Germinal center (tissue), 1 donor: ENCODE results near the gene IRAK2.

ENCODE experiments used
- DNase-seq: peaks from one replicate; pipeline ENCODE4 v3.0.0; 2012; ENCODE audit warnings: mixed read lengths, low spot score

IRAK2 gene

GRCh38 chr3:10188804-10189556 is 24.3 kb downstream of the IRAK2 start:
- no peak for DNase-seq

DNA sequence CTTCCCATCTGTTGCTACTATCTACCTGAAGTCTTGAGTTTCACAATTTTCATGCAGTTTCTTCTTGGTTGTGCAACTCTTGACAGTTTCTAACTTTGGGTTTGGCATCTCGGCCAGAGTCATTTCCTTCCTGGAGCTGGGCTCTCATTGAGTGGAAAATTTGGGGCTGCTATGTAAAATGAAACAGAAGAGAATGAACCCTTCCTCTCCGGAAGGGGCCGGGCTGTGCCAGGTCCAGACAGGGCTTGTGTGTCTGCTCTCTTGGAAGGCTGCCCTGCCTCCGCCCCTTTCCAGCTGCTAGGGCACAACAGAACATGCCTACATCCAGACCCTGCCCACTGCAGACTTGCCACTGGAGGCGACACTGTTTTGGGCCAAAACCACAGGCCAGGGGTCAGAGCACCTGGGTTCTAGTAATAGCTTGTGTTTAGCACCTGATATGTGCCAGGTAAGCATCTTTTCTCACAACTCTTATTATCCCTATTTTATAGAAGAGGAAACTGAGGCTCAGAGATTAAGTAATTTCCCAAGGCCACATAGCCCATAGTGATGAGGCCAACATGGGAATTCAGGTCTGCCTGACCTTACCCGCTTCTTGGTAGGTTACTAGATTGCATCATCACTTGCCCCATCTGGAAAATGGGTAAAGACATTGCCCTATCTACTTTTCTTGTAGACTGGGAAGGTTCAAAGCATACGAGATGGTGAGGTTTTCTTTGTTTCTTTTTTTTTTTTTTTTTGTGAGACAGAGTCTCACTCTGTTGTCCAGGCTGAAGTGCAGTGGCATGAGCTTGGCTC is 25.0 kb downstream of the IRAK2 start:
- no peak for DNase-seq

DNA sequence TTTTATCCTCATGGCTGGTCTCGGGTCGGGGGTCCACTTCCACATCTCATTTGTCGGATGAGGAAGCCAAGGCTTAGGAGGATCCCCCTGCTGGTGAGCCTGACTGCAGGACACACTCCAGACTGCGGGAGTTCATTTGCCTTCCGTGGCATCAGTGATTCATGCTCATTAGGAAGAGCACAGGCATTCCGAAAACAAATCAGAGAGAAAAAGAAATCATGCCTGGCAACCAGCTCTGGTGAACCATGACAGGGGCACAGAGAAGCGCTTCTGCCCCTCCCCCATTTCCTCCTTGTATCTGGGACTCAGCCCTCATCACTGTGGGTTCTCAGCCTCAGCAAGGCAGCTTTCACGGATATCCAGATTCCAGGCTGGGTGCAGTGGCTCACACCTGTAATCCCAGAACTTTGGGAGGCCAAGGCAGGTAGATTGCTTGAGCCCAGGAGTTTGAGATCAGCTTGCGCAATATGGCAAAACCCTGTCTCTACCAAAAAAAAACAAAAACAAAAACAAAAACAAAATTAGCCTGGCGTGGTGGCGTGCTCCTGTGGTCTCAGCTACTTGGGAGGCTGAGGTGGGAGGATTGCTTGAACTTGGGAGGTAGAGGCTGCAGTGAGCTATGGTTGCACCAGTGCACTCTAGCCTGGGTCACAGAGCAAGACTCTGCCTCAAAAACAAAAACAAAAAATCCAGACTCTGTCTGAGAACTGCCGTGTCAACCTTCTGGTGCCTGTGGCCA is 28.4 kb downstream of the IRAK2 start:
- DNase-seq: peak; percentile 73

DNA sequence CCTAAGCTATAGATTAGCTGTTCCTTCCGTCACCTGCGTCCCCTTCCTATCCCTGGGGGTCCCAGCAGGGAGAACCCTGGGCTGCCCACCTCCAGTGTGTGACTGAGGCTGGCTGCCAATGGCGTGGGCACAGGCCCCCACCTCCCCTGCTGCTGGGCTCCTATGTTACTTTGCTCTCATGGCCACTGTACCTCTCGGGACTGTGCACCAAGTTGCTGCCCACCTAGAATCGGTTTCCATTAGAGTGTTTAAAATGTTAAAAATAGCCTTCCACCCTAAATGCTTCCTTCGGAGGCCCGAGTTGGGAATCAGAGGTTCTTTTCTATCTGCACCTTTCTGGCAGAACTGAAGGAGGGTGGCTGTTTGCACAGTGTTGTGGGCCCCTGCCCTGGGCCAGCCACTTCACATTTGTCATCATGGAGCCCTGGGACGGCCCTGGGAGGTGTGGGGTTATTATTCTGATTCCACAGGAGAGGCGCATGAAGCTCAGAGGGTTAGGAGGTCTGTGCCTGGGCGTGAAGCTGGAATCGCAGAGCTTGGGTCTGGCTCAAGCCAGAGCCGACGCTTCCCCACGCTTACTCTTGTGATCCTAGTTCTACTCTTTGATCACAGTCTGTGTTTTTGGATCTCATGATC is 29.1 kb downstream of the IRAK2 start:
- DNase-seq: no peak

- DNase-seq: no peak
Measured at GRCh38 chr3:10194328-10195071, 29.8 kb downstream of the IRAK2 start.

DNA sequence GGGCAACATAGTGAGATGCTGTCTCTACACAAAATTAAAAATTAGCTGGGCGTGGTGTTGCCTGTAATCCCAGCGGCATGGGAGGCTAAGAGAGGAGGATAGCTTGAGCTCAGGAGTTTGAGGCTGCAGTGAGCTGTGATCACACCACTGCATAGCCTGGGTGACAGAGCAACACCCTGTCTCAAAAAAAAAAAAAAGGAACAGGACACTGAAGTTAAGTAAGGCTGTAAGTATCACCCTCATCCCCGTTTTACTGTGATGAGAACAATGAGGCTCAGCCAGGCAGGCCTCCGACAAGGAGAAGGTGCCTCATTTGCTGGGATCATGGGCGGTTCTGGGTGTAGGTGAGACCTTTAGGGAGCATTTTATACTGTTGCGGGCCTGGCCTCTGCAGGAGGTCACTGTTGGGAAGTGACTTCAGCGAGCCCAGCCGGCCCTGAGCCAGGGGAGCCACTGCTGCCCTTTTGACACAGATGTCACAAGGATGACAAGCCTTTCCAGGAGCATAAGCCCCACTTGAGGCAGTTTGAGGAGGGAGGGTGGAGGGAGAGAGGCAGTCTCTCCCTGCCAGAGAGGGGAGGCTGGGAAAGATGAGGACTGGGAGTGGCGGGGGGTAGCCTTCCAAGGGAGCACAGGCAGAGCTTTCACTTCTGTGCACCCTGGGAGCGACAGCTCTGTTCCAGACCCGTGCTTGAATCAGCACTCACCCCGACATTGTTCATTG is 30.8 kb downstream of the IRAK2 start:
- no peak for DNase-seq

- DNase-seq: no peak
Measured at GRCh38 chr3:10196389-10197052, 31.8 kb downstream of the IRAK2 start.

DNA sequence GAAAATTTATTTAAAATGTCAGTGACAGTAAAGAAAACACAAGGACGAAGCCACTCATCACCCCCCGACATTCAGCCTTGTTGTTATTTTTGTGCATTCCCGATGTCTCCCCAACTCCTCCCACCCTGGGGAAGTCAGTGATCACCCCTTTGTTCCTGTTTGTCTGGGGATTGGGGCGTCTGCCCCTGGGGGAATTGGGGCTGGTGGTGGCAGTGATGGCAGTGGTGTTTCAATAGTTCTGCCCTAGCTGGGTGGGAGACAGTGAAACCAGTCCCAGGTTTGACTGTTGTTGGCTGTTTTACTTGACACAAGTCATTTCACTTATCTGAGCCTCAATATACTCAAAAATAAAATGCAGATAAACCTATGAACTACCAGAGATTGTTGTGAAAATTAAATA is 33.5 kb downstream of the IRAK2 start:
- no peak for DNase-seq

GRCh38 chr3:10198761-10199649 is 34.3 kb downstream of the IRAK2 start:
- DNase-seq: peak; percentile 60

- no peak for DNase-seq
Measured at GRCh38 chr3:10204921-10205320, 40.2 kb downstream of the IRAK2 start.

DNA sequence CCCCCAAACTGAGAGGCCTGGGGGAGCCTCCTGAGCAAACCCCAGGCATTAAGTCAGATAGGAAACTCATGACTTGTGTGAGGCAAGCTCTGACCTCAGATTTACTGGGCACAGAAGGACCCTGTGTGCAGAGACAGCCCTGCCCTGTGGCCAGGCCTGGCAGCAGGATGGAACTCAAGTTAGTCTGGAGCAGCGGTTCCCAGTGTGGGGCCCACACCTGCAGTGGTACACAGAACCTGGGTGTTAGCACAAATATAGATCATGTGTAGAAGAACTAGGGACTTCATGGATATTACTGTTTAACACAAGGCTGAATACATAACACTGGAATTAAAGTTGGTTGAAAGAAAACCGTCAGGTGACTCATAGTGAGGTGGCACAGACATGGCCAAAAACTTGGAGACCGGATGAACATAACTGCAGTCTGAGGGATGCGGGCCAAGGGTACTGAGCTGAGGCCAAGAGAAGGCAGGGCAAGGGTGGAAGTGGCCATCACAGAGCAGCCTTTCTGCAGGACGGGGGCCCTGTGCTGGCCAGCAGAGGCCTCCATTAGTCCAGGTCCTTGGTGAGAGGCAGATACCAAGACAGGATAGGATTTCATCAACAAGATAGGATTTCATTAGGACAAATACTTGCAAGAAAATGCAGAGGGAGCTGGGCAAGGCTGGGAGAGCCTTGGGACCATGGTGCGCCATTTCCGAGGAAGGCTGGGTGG is 40.9 kb downstream of the IRAK2 start:
- no peak for DNase-seq

DNA sequence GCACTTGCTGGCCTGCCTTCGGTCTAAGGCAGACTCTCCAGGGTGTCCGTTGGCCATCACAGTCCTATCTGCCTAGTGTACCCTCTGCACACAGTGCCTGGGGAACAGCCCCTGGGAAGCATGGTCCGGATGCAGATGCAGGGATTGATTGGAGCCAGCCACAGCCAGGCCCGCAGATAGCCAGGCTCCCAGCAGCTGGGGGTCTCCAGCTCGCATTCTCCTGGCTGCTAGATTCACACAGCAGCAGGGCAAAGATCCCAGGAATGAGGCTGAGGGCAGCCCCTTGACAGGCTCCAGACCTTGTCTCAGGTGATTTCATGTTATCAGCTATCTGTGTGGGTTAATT is 41.4 kb downstream of the IRAK2 start:
- no peak for DNase-seq

DNA sequence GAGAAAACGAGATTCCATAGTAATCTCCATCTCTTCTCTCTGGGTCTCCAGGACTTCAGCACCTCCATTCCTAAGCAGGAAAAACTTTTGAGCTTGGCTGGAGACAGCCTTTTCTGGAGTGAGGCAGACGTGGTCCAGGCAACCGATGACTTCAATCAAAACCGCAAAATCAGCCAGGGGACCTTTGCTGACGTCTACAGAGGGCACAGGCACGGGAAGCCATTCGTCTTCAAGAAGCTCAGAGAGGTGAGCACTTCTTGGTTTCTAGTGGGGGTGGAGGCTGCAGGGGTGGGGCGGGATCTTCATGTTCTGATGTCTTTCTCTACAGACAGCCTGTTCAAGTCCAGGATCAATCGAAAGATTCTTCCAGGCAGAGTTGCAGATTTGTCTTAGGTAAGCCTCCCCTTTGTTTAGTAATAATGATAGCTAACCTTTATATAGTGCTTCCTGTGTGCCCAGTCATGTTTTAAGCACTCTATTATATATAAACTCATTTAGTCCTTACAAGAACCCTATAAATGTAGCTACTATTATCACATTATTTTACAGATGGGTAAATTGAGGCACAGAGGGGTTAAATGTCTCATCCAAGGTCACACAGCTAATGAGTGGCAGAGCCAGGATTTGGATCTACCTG is 48.6 kb downstream of the IRAK2 start:
- DNase-seq: peak; percentile 24

GRCh38 chr3:10215578-10216368 is 51.1 kb downstream of the IRAK2 start:
- DNase-seq: no peak

GRCh38 chr3:10217359-10217758 is 52.6 kb downstream of the IRAK2 start:
- DNase-seq: no peak

- no peak for DNase-seq
Measured at GRCh38 chr3:10219737-10220136, 55.0 kb downstream of the IRAK2 start.
